OCI-LY1 (cell line): Measurements from ENCODE around the gene ATP5F1B.

Experiments used
- CTCF ChIP-seq: fragments of 200-600 bp; sonication (generic), shearing (Covaris generic); IDR thresholded peaks from 2 replicates; pipeline ENCODE4 v1.5.1; 2017; ENCODE audit warnings: mild to moderate bottlenecking, antibody characterized with exemption, low read length, moderate library complexity, mixed read lengths
- EZH2 ChIP-seq: fragments of 200-600 bp; sonication (generic), shearing (Covaris generic); IDR thresholded peaks from 2 replicates; pipeline ENCODE4 v1.8.0; 2017; ENCODE audit warnings: borderline replicate concordance, mixed run types, mild to moderate bottlenecking, antibody characterized with exemption, low read length, moderate library complexity, mixed read lengths

- TF ChIP-seq CTCF (no peak), EZH2 (no peak)
Observed at GRCh38 chr12:56684745-56685359, 39.1 kb upstream of the ATP5F1B start.
